Kidney glomerular epithelial cell (primary cell): ENCODE data around the gene KAT8.
"Not testable (repeated sequence)": the region's sequence is repeated elsewhere in the genome, so short reads cannot be mapped to it uniquely, and the experiment has no call there.

Source experiments
- DNase-seq: peaks from one replicate; lab custom pipeline; 2025; lab: John Stamatoyannopoulos, UW

Gene KAT8

GRCh38 chr16:31131841-31132271, 14.4 kb downstream of the KAT8 start:
- DNase-seq = no peak

GRCh38 chr16:31132303-31132979, 15.0 kb downstream of the KAT8 start:
- DNase-seq = no peak

GRCh38 chr16:31133046-31133501, 15.6 kb downstream of the KAT8 start:
- DNase-seq = no peak

GRCh38 chr16:31134091-31134571, 16.7 kb downstream of the KAT8 start:
- DNase-seq = no peak

GRCh38 chr16:31134625-31135534, 17.4 kb downstream of the KAT8 start:
- DNase-seq = no peak

GRCh38 chr16:31135535-31136286, 18.2 kb downstream of the KAT8 start, which contains the start of gene PRSS8:
Gene PRSS8 (minus strand): TSS chr16:31135727. CDS start chr16:31135498, 229 bp downstream.
- no peak for DNase-seq

GRCh38 chr16:31136287-31136662, 18.8 kb downstream of the KAT8 start:
- DNase-seq = no peak

- DNase-seq = not testable (repeated sequence)
Observed at GRCh38 chr16:31136822-31137499, 19.5 kb downstream of the KAT8 start.

GRCh38 chr16:31138621-31139578, 21.4 kb downstream of the KAT8 start:
- DNase-seq = peak; percentile 27

- DNase-seq = not testable (repeated sequence)
Observed at GRCh38 chr16:31141071-31141469, 23.6 kb downstream of the KAT8 start.

- no peak for DNase-seq
Observed at GRCh38 chr16:31141489-31142108, 24.1 kb downstream of the KAT8 start.

GRCh38 chr16:31142109-31143010, 24.9 kb downstream of the KAT8 start:
- peak; percentile 97 for DNase-seq

- no peak for DNase-seq
Observed at GRCh38 chr16:31143011-31143693, 25.7 kb downstream of the KAT8 start.

GRCh38 chr16:31143694-31144148, 26.3 kb downstream of the KAT8 start:
- no peak for DNase-seq

- not testable (repeated sequence) for DNase-seq
Observed at GRCh38 chr16:31144418-31144817, 27.0 kb downstream of the KAT8 start.

GRCh38 chr16:31145398-31145990, 28.0 kb downstream of the KAT8 start:
- DNase-seq = no peak

GRCh38 chr16:31147574-31147973, 30.1 kb downstream of the KAT8 start:
- no peak for DNase-seq

- DNase-seq = no peak
Observed at GRCh38 chr16:31148281-31148728, 30.8 kb downstream of the KAT8 start.
